Mesenchymal stem cell (in vitro differentiated cells and primary cell): ENCODE data around the gene TSC22D4.
A peak's percentile ranks its signal among the peaks of the same experiment; 100 is the strongest.

Experiments used
- DNase-seq: peaks from one replicate; pipeline ENCODE4 v3.0.0-alpha.2; 2013
- H2AFZ ChIP-seq: one replicate; pipeline ENCODE4 v1.6.1; 2013; ENCODE audit warnings: low read depth, mild to moderate bottlenecking, control low read depth, inconsistent platforms, low read length, moderate library complexity
- H2AK5ac ChIP-seq: 2 replicates; pipeline ENCODE4 v1.6.1; 2013; ENCODE audit warnings: low read length, moderate library complexity, mild to moderate bottlenecking, inconsistent platforms; ENCODE audit not compliant: severe bottlenecking
- H2BK120ac ChIP-seq: one replicate; pipeline ENCODE4 v1.6.1; 2013; ENCODE audit warnings: low read depth, mild to moderate bottlenecking, inconsistent platforms, low read length, moderate library complexity
- H2BK12ac ChIP-seq, 2 experiments: one replicate each; pipeline ENCODE4 v1.6.1; 2013; ENCODE audit warnings: inconsistent platforms in 2 of 2, low read length in 2 of 2, mild to moderate bottlenecking in 2 of 2, moderate library complexity in 2 of 2, control low read depth in 1 of 2
- H2BK15ac ChIP-seq: one replicate; pipeline ENCODE4 v1.6.1; 2013; ENCODE audit warnings: mild to moderate bottlenecking, low read depth, inconsistent platforms; ENCODE audit not compliant: poor library complexity, severe bottlenecking
- H2BK5ac ChIP-seq: 2 replicates; pipeline ENCODE4 v1.6.1; 2013; ENCODE audit warnings: low read depth, mild to moderate bottlenecking, low read length, control low read depth, inconsistent platforms; ENCODE audit not compliant: poor library complexity, severe bottlenecking
- H3K14ac ChIP-seq, 2 experiments: one replicate each; pipeline ENCODE4 v1.6.1; 2013; ENCODE audit warnings: inconsistent platforms in 2 of 2, low read length in 2 of 2, control low read depth in 1 of 2, mild to moderate bottlenecking in 1 of 2, moderate library complexity in 1 of 2
- H3K18ac ChIP-seq, 2 experiments: one replicate each; pipeline ENCODE4 v1.6.1; 2013; ENCODE audit warnings: inconsistent platforms in 2 of 2, low read length in 2 of 2, control low read depth in 1 of 2, low read depth in 1 of 2, mild to moderate bottlenecking in 1 of 2
- H3K23ac ChIP-seq, 2 experiments: one replicate each; pipeline ENCODE4 v1.6.1; 2013; ENCODE audit warnings: inconsistent platforms in 2 of 2, low read length in 2 of 2, mild to moderate bottlenecking in 2 of 2, moderate library complexity in 2 of 2, control low read depth in 1 of 2
- H3K27ac ChIP-seq: 2 replicates; pipeline ENCODE4 v1.5.1; 2013; ENCODE audit warnings: mild to moderate bottlenecking, moderate library complexity, low read length, control low read depth, inconsistent platforms; ENCODE audit not compliant: poor library complexity, severe bottlenecking
- H3K27me3 ChIP-seq, 2 experiments: 2 replicates each; pipeline versions ENCODE4 v1.6.1 to v1.7.0; 2013; ENCODE audit warnings: low read length in 2 of 2, mild to moderate bottlenecking in 2 of 2, moderate library complexity in 2 of 2, control low read depth in 1 of 2, inconsistent platforms in 1 of 2; ENCODE audit not compliant: control insufficient read depth in 1 of 2, insufficient read depth in 1 of 2
- H3K36me3 ChIP-seq, 2 experiments: 2 replicates each; pipeline versions ENCODE4 v1.6.1 to v1.7.0; 2013; ENCODE audit warnings: low read length in 2 of 2, control low read depth in 1 of 2, inconsistent platforms in 1 of 2, low read depth in 1 of 2, mild to moderate bottlenecking in 1 of 2; ENCODE audit not compliant: insufficient read depth in 2 of 2, control insufficient read depth in 1 of 2
- H3K4ac ChIP-seq, 2 experiments: one replicate each; pipeline ENCODE4 v1.6.1; 2013; ENCODE audit warnings: inconsistent platforms in 2 of 2, low read length in 2 of 2, mild to moderate bottlenecking in 2 of 2, moderate library complexity in 2 of 2, control low read depth in 1 of 2, low read depth in 1 of 2
- H3K4me1 ChIP-seq: 2 replicates; pipeline ENCODE4 v1.6.1; 2013; ENCODE audit warnings: low read depth, low read length, control low read depth; ENCODE audit not compliant: control insufficient read depth, insufficient read depth
- H3K4me2 ChIP-seq: 2 replicates; pipeline ENCODE4 v1.6.1; 2013; ENCODE audit warnings: low read length, mild to moderate bottlenecking, inconsistent platforms; ENCODE audit not compliant: poor library complexity, severe bottlenecking
- H3K4me3 ChIP-seq, 2 experiments: 2 replicates each; pipeline versions ENCODE4 v1.5.1 to v1.7.0; 2013; ENCODE audit warnings: low read length in 2 of 2, mild to moderate bottlenecking in 2 of 2, control low read depth in 1 of 2, low read depth in 1 of 2; ENCODE audit not compliant: insufficient read depth in 1 of 2
- H3K79me1 ChIP-seq: replicated peaks from 2 replicates; pipeline ENCODE4 v1.6.1; 2013; ENCODE audit warnings: mild to moderate bottlenecking, control low read depth, low read length, inconsistent platforms; ENCODE audit not compliant: poor library complexity, severe bottlenecking
- H3K9ac ChIP-seq: 2 replicates; pipeline ENCODE4 v1.7.0; 2013; ENCODE audit warnings: mild to moderate bottlenecking, low read length, moderate library complexity
- H3K9me3 ChIP-seq: 2 replicates; pipeline ENCODE4 v1.7.0; 2013; ENCODE audit warnings: mild to moderate bottlenecking, low read length; ENCODE audit not compliant: control insufficient read depth
- H4K8ac ChIP-seq: one replicate; pipeline ENCODE4 v1.6.1; 2013; ENCODE audit warnings: inconsistent platforms, mild to moderate bottlenecking, low read length, moderate library complexity
- H4K91ac ChIP-seq: one replicate; pipeline ENCODE4 v1.6.1; 2013; ENCODE audit warnings: mild to moderate bottlenecking, low read length, inconsistent platforms
- WGBS: methylation state at CpG from one replicate; pipeline ENCODE4 v1.1.7; 2013; ENCODE audit warnings: mixed read lengths; 5-methylcytosine and 5-hydroxymethylcytosine counted together

TSC22D4 gene

DNA sequence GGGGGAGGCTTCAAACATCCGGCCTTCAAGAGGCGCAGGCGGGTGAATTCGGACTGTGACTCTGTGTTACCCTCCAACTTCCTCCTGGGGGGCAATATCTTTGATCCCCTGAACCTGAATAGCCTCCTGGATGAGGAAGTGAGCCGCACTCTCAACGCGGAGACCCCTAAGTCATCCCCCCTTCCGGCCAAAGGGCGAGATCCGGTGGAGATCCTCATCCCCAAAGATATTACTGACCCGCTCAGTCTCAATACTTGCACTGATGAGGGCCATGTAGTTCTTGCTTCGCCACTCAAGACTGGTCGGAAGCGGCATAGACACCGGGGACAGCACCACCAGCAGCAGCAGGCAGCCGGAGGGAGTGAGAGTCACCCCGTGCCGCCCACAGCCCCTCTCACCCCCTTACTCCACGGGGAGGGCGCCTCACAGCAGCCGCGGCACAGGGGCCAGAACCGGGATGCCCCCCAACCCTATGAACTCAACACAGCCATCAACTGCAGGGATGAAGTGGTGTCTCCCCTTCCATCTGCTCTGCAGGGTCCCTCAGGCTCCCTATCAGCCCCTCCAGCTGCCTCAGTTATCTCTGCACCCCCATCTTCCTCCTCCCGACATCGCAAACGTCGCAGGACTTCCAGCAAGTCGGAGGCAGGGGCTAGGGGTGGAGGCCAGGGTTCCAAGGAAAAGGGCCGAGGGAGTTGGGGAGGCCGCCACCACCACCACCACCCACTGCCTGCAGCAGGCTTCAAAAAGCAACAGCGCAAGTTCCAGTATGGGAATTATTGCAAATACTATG lies 48.3 kb downstream of the TSC22D4 start:
- Histone ChIP-seq H2AK5ac (peak overlapping the region; percentile 72), H4K8ac (peak overlapping the region; percentile 71), H3K23ac (peak overlapping the region in 1 of 2 experiments; percentile 17), H3K79me1 (peaks cover 6% of the 10 kb centered on the region), H2BK120ac (peak overlapping the region; percentile 98), H3K14ac (peak overlapping the region in 1 of 2 experiments; percentile 89), H3K27me3 (no peaks in the 10 kb centered on the region), H3K36me3 (peaks cover 38 to 45% of the 10 kb centered on the region in 2 experiments), H3K4me1 (peaks cover 29% of the 10 kb centered on the region), H4K91ac (peak overlapping the region; percentile 79), H2AFZ (no peak overlapping the region), H3K4me3 (peak overlapping the region; percentile 85 to 90), H3K4me2 (peak overlapping the region; percentile 66), H2BK12ac (peak overlapping the region in 1 of 2 experiments; percentile 59), H2BK5ac (no peak overlapping the region), H3K27ac (peak overlapping the region; percentile 64), H3K18ac (peak overlapping the region; percentile 82 to 99), H3K9me3 (no peaks in the 10 kb centered on the region), H3K9ac (peak overlapping the region; percentile 99), H2BK15ac (peak overlapping the region; percentile 12), H3K4ac (peak overlapping the region; percentile 60 to 97)
- DNase-seq = no peak
- WGBS = 49% methylated on average over 27 of the region's 31 CpGs

DNA sequence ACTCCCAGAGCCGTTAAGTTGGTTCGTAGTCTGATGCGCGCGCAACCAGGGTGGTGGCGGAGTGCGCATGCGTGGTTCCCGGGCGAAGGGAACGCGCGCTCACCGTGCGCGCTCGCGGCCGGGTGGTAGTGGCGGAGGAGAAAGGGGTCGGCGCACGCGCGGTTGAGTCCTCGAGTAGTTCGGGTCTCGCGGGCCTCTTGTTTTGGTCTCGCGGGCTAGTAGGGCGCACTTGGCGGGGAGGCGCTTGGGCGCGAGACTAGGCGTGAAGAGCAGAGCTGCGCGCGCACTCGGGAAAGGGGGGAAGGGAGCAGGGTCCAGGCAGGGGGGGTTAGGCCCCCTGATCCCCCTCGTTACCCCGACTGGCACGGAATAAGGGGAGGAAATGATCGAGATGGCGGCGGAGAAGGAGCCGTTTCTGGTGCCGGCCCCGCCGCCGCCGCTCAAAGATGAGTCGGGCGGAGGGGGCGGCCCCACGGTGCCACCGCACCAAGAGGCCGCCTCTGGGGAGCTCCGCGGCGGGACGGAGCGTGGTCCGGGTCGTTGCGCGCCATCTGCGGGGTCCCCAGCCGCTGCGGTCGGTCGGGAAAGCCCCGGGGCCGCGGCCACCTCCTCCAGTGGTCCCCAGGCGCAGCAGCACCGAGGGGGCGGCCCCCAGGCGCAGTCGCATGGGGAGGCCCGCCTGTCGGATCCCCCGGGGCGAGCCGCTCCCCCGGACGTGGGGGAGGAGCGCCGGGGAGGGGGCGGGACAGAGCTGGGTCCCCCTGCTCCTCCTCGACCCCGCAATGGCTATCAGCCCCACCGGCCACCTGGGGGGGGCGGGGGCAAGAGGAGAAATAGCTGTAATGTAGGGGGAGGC lies 49.1 kb downstream of the TSC22D4 start, which contains the start of gene MEPCE:
TSS of gene MEPCE (plus strand) at position 195 of the 856 bp plus-strand sequence. CDS start at position 383, 188 bp downstream.
- H2BK12ac ChIP-seq = peak within 1 kb of the TSS; percentile 57 to 59
- peak within 1 kb of the TSS; percentile 100 for H2BK15ac ChIP-seq
- H3K9me3 ChIP-seq = no peaks in the 10 kb centered on the region
- peak within 1 kb of the TSS; percentile 36 for H2AFZ ChIP-seq
- peak within 1 kb of the TSS; percentile 98 for H2BK120ac ChIP-seq
- peak; percentile 98 for DNase-seq
- peak within 1 kb of the TSS; percentile 99 for H4K8ac ChIP-seq
- H3K14ac ChIP-seq = peak within 1 kb of the TSS; percentile 89 to 97
- peak within 1 kb of the TSS; percentile 86 for H2AK5ac ChIP-seq
- H4K91ac ChIP-seq = peak within 1 kb of the TSS; percentile 100
- H3K79me1 ChIP-seq = peaks cover 6% of the 10 kb centered on the region
- WGBS = under 1% methylated on average over 69 of the region's 95 CpGs
- peaks cover 24% of the 10 kb centered on the region for H3K4me1 ChIP-seq
- H3K18ac ChIP-seq = peak within 1 kb of the TSS; percentile 97 to 99
- peak within 1 kb of the TSS; percentile 81 to 97 for H3K4ac ChIP-seq
- H2BK5ac ChIP-seq = peak within 1 kb of the TSS; percentile 99
- H3K4me3 ChIP-seq = peak within 1 kb of the TSS; percentile 85 to 90
- peak within 1 kb of the TSS; percentile 100 for H3K27ac ChIP-seq
- no peaks in the 10 kb centered on the region for H3K27me3 ChIP-seq
- peak within 1 kb of the TSS; percentile 99 for H3K9ac ChIP-seq
- peak within 1 kb of the TSS in 1 of 2 experiments; percentile 17 for H3K23ac ChIP-seq
- H3K4me2 ChIP-seq = peak within 1 kb of the TSS; percentile 66
- peaks cover 35 to 42% of the 10 kb centered on the region in 2 experiments for H3K36me3 ChIP-seq

GRCh38 chr7:100428967-100429636 lies 49.9 kb downstream of the TSC22D4 start:
- H2BK12ac ChIP-seq = peak overlapping the region in 1 of 2 experiments; percentile 57
- peak overlapping the region; percentile 99 for H3K9ac ChIP-seq
- peak overlapping the region; percentile 100 for H3K27ac ChIP-seq
- peak overlapping the region; percentile 92 for H2BK120ac ChIP-seq
- peak overlapping the region; percentile 85 to 90 for H3K4me3 ChIP-seq
- peaks cover 6% of the 10 kb centered on the region for H3K79me1 ChIP-seq
- no peaks in the 10 kb centered on the region for H3K9me3 ChIP-seq
- peak; percentile 99 for DNase-seq
- peak overlapping the region; percentile 50 for H3K4me2 ChIP-seq
- H3K18ac ChIP-seq = peak overlapping the region; percentile 97 to 99
- H4K8ac ChIP-seq = peak overlapping the region; percentile 99
- peak overlapping the region; percentile 99 for H2BK5ac ChIP-seq
- H3K4ac ChIP-seq = peak overlapping the region; percentile 81 to 86
- H3K14ac ChIP-seq = peak overlapping the region in 1 of 2 experiments; percentile 97
- H2AFZ ChIP-seq = peak overlapping the region; percentile 36
- WGBS = under 1% methylated on average over 39 of the region's 40 CpGs
- H3K36me3 ChIP-seq = peaks cover 29 to 36% of the 10 kb centered on the region in 2 experiments
- peak overlapping the region; percentile 86 for H2AK5ac ChIP-seq
- H4K91ac ChIP-seq = peak overlapping the region; percentile 100
- H3K4me1 ChIP-seq = peaks cover 22% of the 10 kb centered on the region
- H2BK15ac ChIP-seq = peak overlapping the region; percentile 100
- no peak overlapping the region for H3K23ac ChIP-seq
- no peaks in the 10 kb centered on the region for H3K27me3 ChIP-seq
